Keratinocyte (primary cell): Measurements from ENCODE around the gene GRB10.

ENCODE experiments used
- CTCF ChIP-seq, 3 experiments: IDR thresholded peaks in 1 of 3; conservative IDR thresholded peaks in 1 of 3; optimal IDR thresholded peaks in 1 of 3; 2 replicates in 2 of 3; 3 replicates in 1 of 3; pipeline versions ENCODE3 to v1.5.1; 2011; ENCODE audit warnings: low read length in 3 of 3, mild to moderate bottlenecking in 3 of 3, moderate library complexity in 2 of 3, control low read depth in 1 of 3, inconsistent platforms in 1 of 3; ENCODE audit not compliant: insufficient read depth in 2 of 3; ENCODE audit errors: extremely low read depth in 1 of 3
- EZH2 ChIP-seq: IDR thresholded peaks from one replicate; pipeline ENCODE4 v1.6.1; 2012; ENCODE audit warnings: inconsistent platforms, mild to moderate bottlenecking, low read length, moderate library complexity

GRCh38 chr7:50653981-50654425 lies 128.7 kb downstream of the GRB10 start:
- TF ChIP-seq CTCF (optimal IDR thresholded peaks at IDR 0.05 in 1 of 3, IDR thresholded peaks at IDR 0.05 in 1 of 3, conservative IDR thresholded peaks at IDR 0.05 in 1 of 3; ENCODE audit: extremely low read depth in 1 of 3, insufficient read depth in 2 of 3, low read length in 3 of 3) (no peak), EZH2 (no peak)
